ES-I3 (cell line): Measurements from ENCODE around the gene C22orf23.

Experiments
- H3K36me3 ChIP-seq: 2 replicates; pipeline ENCODE4 v1.6.1; 2013; ENCODE audit warnings: mild to moderate bottlenecking, low read length, control low read depth, moderate library complexity; ENCODE audit not compliant: insufficient read depth
- H3K4me1 ChIP-seq: 2 replicates; pipeline ENCODE4 v1.6.1; 2013; ENCODE audit warnings: mild to moderate bottlenecking, control low read depth, low read length; ENCODE audit not compliant: insufficient read depth
- H3K9ac ChIP-seq: 2 replicates; pipeline ENCODE4 v1.6.1; 2013; ENCODE audit warnings: low read depth, mild to moderate bottlenecking, low read length, moderate library complexity
- H3K9me3 ChIP-seq: 2 replicates; pipeline ENCODE4 v1.6.1; 2013; ENCODE audit warnings: mild to moderate bottlenecking, low read length, moderate library complexity; ENCODE audit not compliant: control insufficient read depth, insufficient read depth

The C22orf23 gene

DNA sequence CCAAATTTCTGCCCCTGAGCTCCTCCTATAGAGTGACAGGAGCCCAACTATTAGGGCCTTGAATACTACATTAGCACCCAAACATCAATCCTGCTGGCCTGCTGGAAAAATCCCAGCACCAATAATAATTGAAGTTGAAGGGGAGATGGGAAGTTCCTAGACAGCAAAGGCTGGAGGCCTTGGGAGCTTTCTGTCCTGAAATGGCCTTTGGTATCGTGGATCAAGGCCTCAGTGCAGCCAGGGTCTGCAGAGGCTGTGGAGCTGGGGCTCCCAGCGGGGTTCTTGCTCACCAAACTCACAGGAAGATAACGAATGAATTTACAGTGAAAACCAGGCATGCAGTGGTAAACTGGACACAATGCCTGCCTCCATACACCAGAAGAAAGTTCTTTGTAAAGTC is 56.5 kb downstream of the C22orf23 start:
- H3K9ac ChIP-seq, result no peak overlapping the region; the same call in 1 of the 2 replicates

DNA sequence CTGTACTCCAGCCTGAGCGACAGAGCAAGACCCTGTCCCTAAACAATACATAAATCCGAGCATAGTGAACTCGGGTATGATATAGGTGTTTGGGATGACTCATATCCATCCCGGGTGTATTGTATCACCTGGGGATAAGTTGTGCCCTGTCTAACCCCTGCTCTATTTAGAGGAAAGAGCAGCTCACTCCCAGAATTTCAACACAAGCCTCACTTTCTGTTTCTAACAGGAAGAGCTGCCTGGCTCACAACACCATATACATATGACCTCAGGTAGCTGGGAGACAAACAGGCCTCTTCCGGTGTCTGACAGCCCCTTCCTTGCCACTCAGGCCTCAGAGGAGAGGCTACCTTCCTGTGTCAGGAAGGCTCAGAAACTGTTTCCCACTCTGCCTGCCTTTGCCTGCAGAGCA is 57.2 kb downstream of the C22orf23 start:
- peaks cover 42% of the 10 kb centered on the region for H3K4me1 ChIP-seq
- no peak overlapping the region for H3K9ac ChIP-seq

More for the DNA sequence above, 56.5 kb downstream of the C22orf23 start:
- no peaks in the 10 kb centered on the region for H3K36me3 ChIP-seq
- peaks cover 42% of the 10 kb centered on the region for H3K4me1 ChIP-seq
- no peaks in the 10 kb centered on the region for H3K9me3 ChIP-seq

DNA sequence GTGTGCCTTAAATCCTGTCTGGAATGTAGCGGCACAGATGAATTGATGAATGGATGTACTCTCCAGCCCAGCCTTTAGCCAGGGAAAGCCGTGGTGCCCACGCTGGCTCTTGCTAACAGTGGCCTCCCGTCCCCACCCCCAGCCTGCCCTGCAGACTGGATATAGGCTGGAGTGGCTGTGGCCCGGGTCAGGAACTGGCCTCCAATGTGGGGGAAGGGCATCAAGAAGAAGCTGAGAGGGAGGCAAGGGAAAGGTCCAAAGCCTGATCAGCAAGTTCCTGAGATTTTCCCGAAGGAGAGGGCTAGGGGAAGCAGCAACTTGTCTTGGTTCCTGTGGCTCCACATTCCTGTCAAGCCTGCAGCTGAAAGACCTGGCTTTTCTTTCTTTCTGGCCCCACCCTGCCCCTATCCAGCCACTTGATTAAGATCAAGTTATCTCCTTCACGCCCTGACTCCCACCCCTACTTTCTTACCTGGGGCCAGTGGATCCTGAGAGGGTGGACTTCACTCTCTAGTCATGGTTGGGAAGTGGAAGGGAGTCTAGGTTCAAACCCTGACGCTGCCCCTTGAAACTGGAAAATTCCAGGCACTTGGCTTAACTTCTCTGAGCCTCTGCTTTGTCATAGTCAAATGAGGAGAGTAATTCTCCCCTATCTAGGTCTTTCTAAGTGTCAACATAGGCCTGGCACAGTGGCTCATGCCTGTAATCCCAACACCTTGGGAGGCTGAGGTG is 58.3 kb downstream of the C22orf23 start:
- peaks cover 42% of the 10 kb centered on the region for H3K4me1 ChIP-seq
- peaks cover 8% of the 10 kb centered on the region for H3K36me3 ChIP-seq
- H3K9ac ChIP-seq, result no peak overlapping the region
- H3K9me3 ChIP-seq, result no peaks in the 10 kb centered on the region

More for the DNA sequence above, 57.2 kb downstream of the C22orf23 start:
- Histone ChIP-seq H3K9me3 (no peaks in the 10 kb centered on the region), H3K36me3 (peaks cover 6% of the 10 kb centered on the region; the same call in 1 of the 2 replicates)

DNA sequence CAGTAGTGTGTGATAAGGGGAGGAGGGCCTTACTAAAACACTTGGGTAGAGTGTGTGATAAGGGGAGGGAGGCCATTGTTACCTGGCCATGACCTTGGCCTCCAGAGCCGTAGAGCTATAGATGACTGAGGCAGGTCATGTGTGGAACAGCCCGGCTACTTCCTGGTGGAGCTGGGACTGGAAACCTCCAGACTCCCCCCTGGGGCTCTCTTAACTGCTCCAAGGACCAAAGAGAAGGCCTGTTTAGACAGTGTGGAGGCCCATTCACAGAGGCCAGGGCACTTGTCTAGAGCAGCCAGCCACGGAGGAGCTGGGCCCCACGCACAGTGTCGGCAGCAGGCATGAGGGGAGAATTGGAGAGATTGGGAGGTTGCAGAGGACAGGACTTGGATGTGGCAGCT is 59.8 kb downstream of the C22orf23 start:
- Histone ChIP-seq H3K9me3 (no peaks in the 10 kb centered on the region), H3K36me3 (peaks cover 12% of the 10 kb centered on the region), H3K4me1 (peaks cover 37% of the 10 kb centered on the region), H3K9ac (no peak overlapping the region)
